ENCODE data around the gene STXBP1. TPM values are rescaled to one million over a fixed set of nuclear protein-coding genes. Genes with fewer than 3 reads are reported as not detected.

Gene STXBP1
- total RNA-seq, 2 donors from 2014 or later = 32.2 to 47.6 TPM

GRCh38 chr9:127660886-127661741, 49.0 kb downstream of the STXBP1 start:
- no peaks in the 10 kb centered on the region for H3K4me1 ChIP-seq (replicated peaks)
- no peaks in the 10 kb centered on the region for H3K36me3 ChIP-seq

GRCh38 chr9:127662617-127663016, 50.5 kb downstream of the STXBP1 start:
- Histone ChIP-seq H3K4me1 (replicated peaks) (no peaks in the 10 kb centered on the region), H3K27me3 (replicated peaks; ENCODE audit: insufficient read depth) (no peaks in the 10 kb centered on the region), H3K27ac (no peak overlapping the region), H3K36me3 (no peaks in the 10 kb centered on the region), H3K9me3 (no peaks in the 10 kb centered on the region), H3K4me3 (no peak overlapping the region)
- intact Hi-C loops (cut with DNase I) = no loop called here
- 67% methylated on average over 1 of the region's 1 CpG for WGBS
- TF ChIP-seq POLR2AphosphoS5 (IDR thresholded peaks at IDR 0.05) = no peak
- no peak for TF ChIP-seq POLR2A (IDR thresholded peaks at IDR 0.05)
- TF ChIP-seq CTCF (IDR thresholded peaks at IDR 0.05) = no peak
- no peak for DNase-seq (ENCODE audit: low spot score)

More at GRCh38 chr9:127660886-127661741, 49.0 kb downstream of the STXBP1 start:
- no peaks in the 10 kb centered on the region for H3K27me3 ChIP-seq (replicated peaks; ENCODE audit: insufficient read depth)
- WGBS = 56% methylated on average over 13 of the region's 13 CpGs
- intact Hi-C loops (cut with DNase I) = no loop called here
- no peak for DNase-seq (ENCODE audit: low spot score)
- TF ChIP-seq POLR2A (IDR thresholded peaks at IDR 0.05) (no peak), CTCF (IDR thresholded peaks at IDR 0.05) (no peak), POLR2AphosphoS5 (IDR thresholded peaks at IDR 0.05) (no peak)
- no peak overlapping the region for H3K4me3 ChIP-seq
- no peaks in the 10 kb centered on the region for H3K9me3 ChIP-seq
- no peak overlapping the region for H3K27ac ChIP-seq

GRCh38 chr9:127664324-127664677, 52.2 kb downstream of the STXBP1 start:
- no peak overlapping the region for H3K4me3 ChIP-seq
- no peaks in the 10 kb centered on the region for H3K4me1 ChIP-seq (replicated peaks)
- no peak for TF ChIP-seq POLR2AphosphoS5 (IDR thresholded peaks at IDR 0.05)
- TF ChIP-seq POLR2A (IDR thresholded peaks at IDR 0.05) = no peak
- TF ChIP-seq CTCF (IDR thresholded peaks at IDR 0.05) = no peak
- WGBS = 98% methylated on average over 7 of the region's 7 CpGs
- DNase-seq (ENCODE audit: low spot score) = no peak
- peak overlapping the region; percentile 49 to 53 for H3K27ac ChIP-seq
- no peaks in the 10 kb centered on the region for H3K36me3 ChIP-seq
- no peaks in the 10 kb centered on the region for H3K27me3 ChIP-seq (replicated peaks; ENCODE audit: insufficient read depth)
- H3K9me3 ChIP-seq = no peaks in the 10 kb centered on the region
- intact Hi-C loops (cut with DNase I) = no loop called here

GRCh38 chr9:127664678-127665507, 52.8 kb downstream of the STXBP1 start:
- Histone ChIP-seq H3K4me3 (no peak overlapping the region), H3K4me1 (replicated peaks) (no peaks in the 10 kb centered on the region), H3K27me3 (replicated peaks; ENCODE audit: insufficient read depth) (no peaks in the 10 kb centered on the region), H3K36me3 (no peaks in the 10 kb centered on the region), H3K9me3 (no peaks in the 10 kb centered on the region), H3K27ac (peak overlapping the region; percentile 49 to 53)
- 57% methylated on average over 10 of the region's 10 CpGs for WGBS
- intact Hi-C loops (cut with DNase I) = no loop called here
- peak; percentile 57 for DNase-seq (ENCODE audit: low spot score)
- TF ChIP-seq POLR2AphosphoS5 (IDR thresholded peaks at IDR 0.05) (peak; percentile 78), CTCF (IDR thresholded peaks at IDR 0.05) (no peak), POLR2A (IDR thresholded peaks at IDR 0.05) (no peak)
